Loucy (cell line): ENCODE measurements around the gene DUSP18.
"Not testable (repeated sequence)": the region's sequence is repeated elsewhere in the genome, so short reads cannot be mapped to it uniquely, and the experiment has no call there.

Experiments used
- CTCF ChIP-seq: fragments of 200-600 bp; sonication (generic); conservative IDR thresholded peaks from 2 replicates; pipeline ENCODE4 v1.5.1; 2014; ENCODE audit warnings: mild to moderate bottlenecking, antibody characterized with exemption, low read length
- EZH2phosphoT487 ChIP-seq: fragments of 200-600 bp; IDR thresholded peaks from 2 replicates; pipeline ENCODE4 v1.6.1; 2018; ENCODE audit warnings: antibody characterized with exemption, mild to moderate bottlenecking, moderate library complexity, borderline replicate concordance

- not testable (repeated sequence) for TF ChIP-seq CTCF, EZH2phosphoT487
These were observed 36.2 kb downstream of the DUSP18 start for GRCh38 chr22:30631469-30631868.
